ENCODE results near the gene CIAO2B. TPM values are rescaled to one million over a fixed set of nuclear protein-coding genes. Genes with fewer than 3 reads are reported as not detected.

Gene CIAO2B
- total and polyA plus RNA-seq, 2 experiments from 2014 or later: 92.4 to 181 TPM

GRCh38 chr16:66910175-66910940 is 23.8 kb downstream of the CIAO2B start:
- no peak overlapping the region for H3K4me2 ChIP-seq
- H3F3A ChIP-seq (replicated peaks; ENCODE audit: low read depth): no peaks in the 10 kb centered on the region
- no peak overlapping the region for H3K27ac ChIP-seq (ENCODE audit: low read depth)
- H4K20me1 ChIP-seq (replicated peaks; ENCODE audit: insufficient read depth): no peaks in the 10 kb centered on the region
- Mint-ChIP-seq H3K36me3 (ENCODE audit: low read depth) (no peaks in the 10 kb centered on the region), H3K27ac (no peak overlapping the region), H3K27me3 (ENCODE audit: insufficient read depth, low read depth, poor library complexity) (peaks cover 20% of the 10 kb centered on the region), H3K9me3 (no peaks in the 10 kb centered on the region; the same call in 2 of the 3 replicates), H3K4me3 (no peak overlapping the region), H3K4me1 (peaks cover 2% of the 10 kb centered on the region; the same call in 1 of the 3 replicates)
- no peak overlapping the region for H2AFZ ChIP-seq
- ATAC-seq: no peak
- no peaks in the 10 kb centered on the region for H3K79me2 ChIP-seq (replicated peaks; ENCODE audit: insufficient read depth)
- no peaks in the 10 kb centered on the region for H3K36me3 ChIP-seq (ENCODE audit: insufficient read depth)
- DNase-seq (ENCODE audit: low spot score): no peak
- no peaks in the 10 kb centered on the region for H3K27me3 ChIP-seq (ENCODE audit: insufficient read depth)
- no peaks in the 10 kb centered on the region for H3K4me1 ChIP-seq (ENCODE audit: insufficient read depth)
- no peak for TF ChIP-seq ZNF462 (CRISPR knock-in tag; IDR thresholded peaks at IDR 0.05)
- TF ChIP-seq ZNF331 (CRISPR knock-in tag; IDR thresholded peaks at IDR 0.05; ENCODE audit: low read depth): no peak
- no peak for TF ChIP-seq REST (IDR thresholded peaks at IDR 0.05; ENCODE audit: unreplicated experiment)
- TF ChIP-seq NANOG (IDR thresholded peaks at IDR 0.05; ENCODE audit: borderline replicate concordance): no peak
- TF ChIP-seq EZH2 (IDR thresholded peaks at IDR 0.05; ENCODE audit: low read depth, unreplicated experiment): no peak
- no peak for TF ChIP-seq ETS1 (IDR thresholded peaks at IDR 0.05)
- TF ChIP-seq STAT1 (IDR thresholded peaks at IDR 0.05; ENCODE audit: unreplicated experiment): no peak
- TF ChIP-seq CTCF (conservative IDR thresholded peaks at IDR 0.05; ENCODE audit: low read depth in 2 of 2): no peak
- no peak for TF ChIP-seq ZNF114 (CRISPR knock-in tag; IDR thresholded peaks at IDR 0.05)
- no peak for TF ChIP-seq JUNB (IDR thresholded peaks at IDR 0.05; ENCODE audit: unreplicated experiment)
- TF ChIP-seq CREB1 (CRISPR knock-in tag; IDR thresholded peaks at IDR 0.05; ENCODE audit: low read depth): no peak
- TF ChIP-seq EZH2phosphoT487 (IDR thresholded peaks at IDR 0.05; ENCODE audit: unreplicated experiment): no peak
- TF ChIP-seq POLR2AphosphoS5 (IDR thresholded peaks at IDR 0.05; ENCODE audit: low read depth): no peak
- H3K4me3 ChIP-seq: no peak overlapping the region
- H3K9me2 ChIP-seq (ENCODE audit: insufficient read depth): no peaks in the 10 kb centered on the region

Data from GM23338 (cell line).